SK-N-SH (cell line): Measurements from ENCODE around the gene EEF1AKMT1. TPM values are rescaled to one million over a fixed set of nuclear protein-coding genes. Genes with fewer than 3 reads are reported as not detected.

Source experiments
- CTCF ChIA-PET: fragments of 300-600, 350-600 bp; formaldehyde crosslinking; extraction: SDS; loops from one replicate; lab custom pipeline; 2021; lab: Yijun Ruan, JAX
- POLR2A ChIA-PET: fragments of 350-600 bp; sonication (Branson Sonifier 250); formaldehyde crosslinking; extraction: SDS; loops from one replicate; lab custom pipeline; 2020; ENCODE audit warnings: antibody characterized with exemption, inconsistent platforms; lab: Yijun Ruan, JAX
- DNase-seq: peaks from one replicate; pipeline ENCODE4 v3.0.0; 2012
- H2AFZ ChIP-seq: fragments of 200-600 bp; sonication (generic); 2 replicates; pipeline ENCODE4 v1.8.1; 2016; ENCODE audit warnings: antibody characterized with exemption, mild to moderate bottlenecking, low read depth
- H3F3A ChIP-seq: fragments of 200-600 bp; sonication (generic); replicated peaks from 2 replicates; pipeline ENCODE3; 2016; ENCODE audit warnings: antibody characterized with exemption, mild to moderate bottlenecking; ENCODE audit not compliant: insufficient read depth
- H3K27ac ChIP-seq, 2 experiments: fragments of 200-500 bp in 1 of 2; fragments of 200-600 bp in 1 of 2; sonication (Bioruptor generic) in 1 of 2; sonication (generic), shearing (Covaris generic) in 1 of 2; 2 replicates each; pipeline versions ENCODE4 v1.5.1 to v1.6.1; 2014 to 2016; ENCODE audit warnings: low read depth in 2 of 2, inconsistent platforms in 1 of 2, low read length in 1 of 2, mild to moderate bottlenecking in 1 of 2, mixed read lengths in 1 of 2
- H3K27me3 ChIP-seq: fragments of 200-600 bp; sonication (generic), shearing (Covaris generic); 2 replicates; pipeline ENCODE4 v1.6.1; 2016; ENCODE audit warnings: mixed run types; ENCODE audit not compliant: insufficient read depth
- H3K36me3 ChIP-seq, 2 experiments: fragments of 200-500 bp in 1 of 2; fragments of 200-600 bp in 1 of 2; sonication (Bioruptor generic) in 1 of 2; sonication (generic) in 1 of 2; replicated peaks in 1 of 2; 2 replicates each; pipeline versions ENCODE3 to v1.5.1; 2014 to 2016; ENCODE audit warnings: low read length in 1 of 2, mild to moderate bottlenecking in 1 of 2; ENCODE audit not compliant: insufficient read depth in 2 of 2, control insufficient read depth in 1 of 2
- H3K4me1 ChIP-seq, 2 experiments: fragments of 200-500 bp in 1 of 2; fragments of 200-600 bp in 1 of 2; sonication (Bioruptor generic) in 1 of 2; sonication (generic), shearing (Covaris generic) in 1 of 2; 2 replicates each; pipeline versions ENCODE4 v1.5.1 to v1.6.1; 2014 to 2016; ENCODE audit warnings: low read depth in 1 of 2, low read length in 1 of 2, mixed run types in 1 of 2; ENCODE audit not compliant: insufficient read depth in 2 of 2, control insufficient read depth in 1 of 2
- H3K4me2 ChIP-seq: fragments of 200-600 bp; sonication (generic), shearing (Covaris generic); 2 replicates; pipeline ENCODE4 v1.6.1; 2017; ENCODE audit warnings: mixed run types
- H3K4me3 ChIP-seq, 2 experiments: fragments of 200-500 bp in 1 of 2; fragments of 200-600 bp in 1 of 2; sonication (Bioruptor generic) in 1 of 2; sonication (generic), shearing (Covaris generic) in 1 of 2; 2 replicates each; pipeline versions ENCODE4 v1.5.1 to v1.8.1; 2014 to 2016; ENCODE audit warnings: low read depth in 2 of 2, inconsistent platforms in 1 of 2, low read length in 1 of 2, mild to moderate bottlenecking in 1 of 2, mixed read lengths in 1 of 2, moderate library complexity in 1 of 2
- H3K79me2 ChIP-seq: fragments of 200-600 bp; sonication (generic); 2 replicates; pipeline ENCODE4 v1.8.1; 2017; ENCODE audit warnings: mild to moderate bottlenecking; ENCODE audit not compliant: insufficient read depth
- H3K9ac ChIP-seq: fragments of 200-600 bp; sonication (generic); 2 replicates; pipeline ENCODE4 v1.6.1; 2017; ENCODE audit warnings: mixed run types
- H3K9me2 ChIP-seq: fragments of 200-600 bp; sonication (generic); 2 replicates; pipeline ENCODE4 v1.6.1; 2017; ENCODE audit warnings: mixed run types
- H3K9me3 ChIP-seq: fragments of 200-600 bp; sonication (generic); 2 replicates; pipeline ENCODE4 v1.6.1; 2017; ENCODE audit warnings: mixed run types, mild to moderate bottlenecking, moderate library complexity
- H4K20me1 ChIP-seq: fragments of 200-600 bp; sonication (generic); 2 replicates; pipeline ENCODE4 v1.6.1; 2017; ENCODE audit warnings: mild to moderate bottlenecking, mixed run types; ENCODE audit not compliant: insufficient read depth
- CTCF ChIP-seq: fragments of 200-600 bp; sonication (generic); IDR thresholded peaks from 2 replicates; pipeline ENCODE4 v1.6.1; 2017; ENCODE audit warnings: antibody characterized with exemption, mild to moderate bottlenecking, moderate library complexity
- ELF1 ChIP-seq: IDR thresholded peaks from 2 replicates; pipeline ENCODE4 v1.4.0; 2012
- EP300 ChIP-seq, 2 experiments: IDR thresholded peaks; 2 replicates each; pipeline versions ENCODE4 v1.4.0 to v1.6.1; 2012; ENCODE audit warnings: borderline replicate concordance in 1 of 2, low read depth in 1 of 2, low read length in 1 of 2
- FOSL2 ChIP-seq: IDR thresholded peaks from 2 replicates; pipeline ENCODE4 v1.4.0; 2012; ENCODE audit warnings: low read depth, mild to moderate bottlenecking, moderate library complexity, borderline replicate concordance
- FOXM1 ChIP-seq: IDR thresholded peaks from 2 replicates; pipeline ENCODE4 v1.4.0; 2012; ENCODE audit warnings: low read depth, mild to moderate bottlenecking
- GABPA ChIP-seq: IDR thresholded peaks from 2 replicates; pipeline ENCODE4 v1.4.0; 2012; ENCODE audit warnings: low read depth, mild to moderate bottlenecking
- GATA2 ChIP-seq: sonication (generic); formaldehyde crosslinking; IDR thresholded peaks from 2 replicates; pipeline ENCODE4 v1.5.0; 2020; ENCODE audit warnings: mild to moderate bottlenecking, missing genetic modification reagents
- JUND ChIP-seq: IDR thresholded peaks from 2 replicates; pipeline ENCODE4 v1.4.0; 2012
- MEF2A ChIP-seq: IDR thresholded peaks from 2 replicates; pipeline ENCODE4 v1.4.0; 2012; ENCODE audit warnings: low read depth, borderline replicate concordance
- NFIC ChIP-seq: IDR thresholded peaks from 2 replicates; pipeline ENCODE4 v1.4.0; 2012; ENCODE audit warnings: borderline replicate concordance
- POLR2AphosphoS5 ChIP-seq: IDR thresholded peaks from 2 replicates; pipeline ENCODE4 v1.6.1; 2012; ENCODE audit warnings: low read depth, low read length
- RAD21 ChIP-seq: IDR thresholded peaks from 2 replicates; pipeline ENCODE4 v1.6.1; 2012; ENCODE audit warnings: mild to moderate bottlenecking, low read length
- RCOR1 ChIP-seq: fragments of 150-350 bp; IDR thresholded peaks from 2 replicates; pipeline ENCODE4 v1.6.1; 2017; ENCODE audit warnings: antibody characterized with exemption, low read length
- SIN3A ChIP-seq: IDR thresholded peaks from 2 replicates; pipeline ENCODE4 v1.6.1; 2012; ENCODE audit warnings: low read depth, mild to moderate bottlenecking, low read length, moderate library complexity, borderline replicate concordance
- TCF12 ChIP-seq: IDR thresholded peaks from 2 replicates; pipeline ENCODE4 v1.4.0; 2012
- YY1 ChIP-seq: IDR thresholded peaks from 2 replicates; pipeline ENCODE4 v1.4.0; 2012; ENCODE audit warnings: low read depth, mild to moderate bottlenecking
- WGBS: methylation state at CpG from one replicate; pipeline ENCODE4 v1.1.6; 2017; ENCODE audit warnings: low lambda C conversion rate; 5-methylcytosine and 5-hydroxymethylcytosine counted together
- polyA plus RNA-seq, 3 experiments: library from polyadenylated mRNA; depleted of rRNA; stranded (reverse); fragments of >200 nt; gene quantifications; 2 replicates each; pipeline ENCODE4 v1.2.3, GENCODE V29; 2012
- TF ChIP-seq, protein P1 (sequence below): IDR thresholded peaks from 2 replicates; pipeline ENCODE4 v1.4.0; 2012; ENCODE audit warnings: low read depth

The EEF1AKMT1 gene
- polyA plus RNA-seq, 1 of the 3 experiments (the other 2 are of a cell fraction), result 4.2 TPM

DNA sequence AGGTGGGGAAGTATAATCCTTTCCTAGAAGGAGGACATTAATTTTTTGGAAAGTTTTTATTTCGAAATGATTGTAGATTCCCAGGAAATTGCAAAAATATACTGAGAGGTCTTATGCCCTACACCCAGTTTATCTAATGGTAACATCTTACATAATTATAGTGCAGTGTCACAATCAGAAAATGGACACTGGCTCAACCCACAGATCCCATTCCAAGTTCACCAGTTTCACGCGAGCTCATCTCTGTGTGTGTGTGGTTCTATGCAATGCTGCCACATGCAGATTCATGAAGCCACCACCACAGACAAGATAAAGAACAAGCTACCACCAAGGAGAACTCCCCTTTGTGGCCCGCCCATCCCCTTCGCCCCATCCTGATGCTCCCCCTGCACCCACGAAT, 45.9 kb downstream of the EEF1AKMT1 start:
- ChIA-PET POLR2A (no interaction called here), CTCF (interaction anchor here (1.9 kb wide), 1 partner anchor 16 kb away, joined by 5 read pairs; no protein-coding TSS in a partner anchor)
- Histone ChIP-seq H3F3A (no peaks in the 10 kb centered on the region), H3K9me2 (no peaks in the 10 kb centered on the region), H3K4me2 (no peak overlapping the region), H3K4me3 (no peak overlapping the region), H3K79me2 (no peaks in the 10 kb centered on the region), H4K20me1 (no peaks in the 10 kb centered on the region), H3K27me3 (no peaks in the 10 kb centered on the region), H3K9ac (no peak overlapping the region), H3K27ac (no peak overlapping the region), H2AFZ (no peak overlapping the region), H3K9me3 (no peaks in the 10 kb centered on the region), H3K4me1 (no peaks in the 10 kb centered on the region), H3K36me3 (no peaks in the 10 kb centered on the region)
- no peak for DNase-seq
- WGBS, result 73% methylated on average over 6 of the region's 6 CpGs
- no peak for TF ChIP-seq YY1
- TF ChIP-seq EP300 (IDR thresholded peaks at IDR 0.05; ENCODE audit: borderline replicate concordance in 1 of 2, low read depth in 1 of 2, low read length in 1 of 2), result no peak
- no peak for TF ChIP-seq TCF12
- no peak for TF ChIP-seq SIN3A
- TF ChIP-seq, protein P1, sequence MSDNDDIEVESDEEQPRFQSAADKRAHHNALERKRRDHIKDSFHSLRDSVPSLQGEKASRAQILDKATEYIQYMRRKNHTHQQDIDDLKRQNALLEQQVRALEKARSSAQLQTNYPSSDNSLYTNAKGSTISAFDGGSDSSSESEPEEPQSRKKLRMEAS, result no peak
- no peak for TF ChIP-seq GATA2 (CRISPR knock-in tag)
- TF ChIP-seq POLR2AphosphoS5, result no peak
- TF ChIP-seq FOSL2, result no peak
- no peak for TF ChIP-seq ELF1
- TF ChIP-seq RCOR1, result no peak

DNA sequence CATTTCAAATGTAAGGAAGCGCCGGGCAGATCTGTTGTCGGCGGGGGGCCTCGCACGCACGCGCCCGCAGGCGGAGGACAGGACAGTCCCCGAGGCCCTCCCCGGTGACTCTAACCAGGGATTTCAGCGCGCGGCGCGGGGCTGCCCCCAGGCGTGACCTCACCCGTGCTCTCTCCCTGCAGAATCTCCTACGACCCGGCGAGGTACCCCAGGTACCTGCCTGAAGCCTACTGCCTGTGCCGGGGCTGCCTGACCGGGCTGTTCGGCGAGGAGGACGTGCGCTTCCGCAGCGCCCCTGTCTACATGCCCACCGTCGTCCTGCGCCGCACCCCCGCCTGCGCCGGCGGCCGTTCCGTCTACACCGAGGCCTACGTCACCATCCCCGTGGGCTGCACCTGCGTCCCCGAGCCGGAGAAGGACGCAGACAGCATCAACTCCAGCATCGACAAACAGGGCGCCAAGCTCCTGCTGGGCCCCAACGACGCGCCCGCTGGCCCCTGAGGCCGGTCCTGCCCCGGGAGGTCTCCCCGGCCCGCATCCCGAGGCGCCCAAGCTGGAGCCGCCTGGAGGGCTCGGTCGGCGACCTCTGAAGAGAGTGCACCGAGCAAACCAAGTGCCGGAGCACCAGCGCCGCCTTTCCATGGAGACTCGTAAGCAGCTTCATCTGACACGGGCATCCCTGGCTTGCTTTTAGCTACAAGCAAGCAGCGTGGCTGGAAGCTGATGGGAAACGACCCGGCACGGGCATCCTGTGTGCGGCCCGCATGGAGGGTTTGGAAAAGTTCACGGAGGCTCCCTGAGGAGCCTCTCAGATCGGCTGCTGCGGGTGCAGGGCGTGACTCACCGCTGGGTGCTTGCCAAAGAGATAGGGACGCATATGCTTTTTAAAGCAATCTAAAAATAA, 52.1 kb downstream of the EEF1AKMT1 start:
- DNase-seq, result peak; percentile 67
- Histone ChIP-seq H3K36me3 (no peaks in the 10 kb centered on the region), H3K4me1 (peaks cover 0 to 4% of the 10 kb centered on the region in 2 experiments; a peak in 2 of 4 replicates), H3K9me2 (no peaks in the 10 kb centered on the region), H3K79me2 (no peaks in the 10 kb centered on the region), H3K27me3 (no peaks in the 10 kb centered on the region), H3K9me3 (no peaks in the 10 kb centered on the region), H3K4me3 (peak overlapping the region; percentile 33 to 46; a peak in 3 of 4 replicates), H4K20me1 (no peaks in the 10 kb centered on the region), H2AFZ (peak overlapping the region; percentile 88), H3K4me2 (peak overlapping the region; percentile 73), H3K9ac (no peak overlapping the region), H3F3A (no peaks in the 10 kb centered on the region), H3K27ac (no peak overlapping the region)
- WGBS, result 41% methylated on average over 64 of the region's 81 CpGs
- ChIA-PET CTCF (interaction anchor here (0.9 to 3.5 kb wide), 9 partner anchors 8 to 204 kb away, joined by 3 to 21 read pairs (median 4); no protein-coding TSS in a partner anchor), POLR2A (no interaction called here)
- TF ChIP-seq GABPA (no peak), EP300 (IDR thresholded peaks at IDR 0.05; ENCODE audit: borderline replicate concordance in 1 of 2, low read depth in 1 of 2, low read length in 1 of 2) (0 out of 4 replicates have a peak, but pooled peaks of 1 of the 2 experiments have one; percentile 11), TCF12 (peak; percentile 35; the same call in 1 of the 2 replicates), FOSL2 (peak; percentile 50; the same call in 1 of the 2 replicates), FOXM1 (no peak), MEF2A (no peak), NFIC (peak; percentile 62), CTCF (no peak), JUND (peak; percentile 63), RAD21 (0 out of 2 replicates have a peak, but pooled peaks have one; percentile 7)
- TF ChIP-seq, protein P1, result peak; percentile 24; the same call in 1 of the 2 replicates
